ENCODE measurements around the gene FHIT.

The FHIT gene

GRCh38 chr3:60073228-60073627 lies 1178.0 kb downstream of the FHIT start:
- no peak for DNase-seq

- DNase-seq: no peak
Measured at GRCh38 chr3:60070366-60070765, 1180.9 kb downstream of the FHIT start.

- DNase-seq: no peak
Measured at GRCh38 chr3:60065227-60065868, 1185.9 kb downstream of the FHIT start.

- peak in 1 of 2 experiments; percentile 2 for DNase-seq
Measured at GRCh38 chr3:60064210-60065178, 1186.8 kb downstream of the FHIT start.

- DNase-seq: no peak
Measured at GRCh38 chr3:60056404-60056803, 1194.8 kb downstream of the FHIT start.

GRCh38 chr3:60055765-60056164 lies 1195.5 kb downstream of the FHIT start:
- no peak for DNase-seq

GRCh38 chr3:60053526-60054265 lies 1197.6 kb downstream of the FHIT start:
- DNase-seq: no peak

- DNase-seq: no peak
Measured at GRCh38 chr3:60048447-60048848, 1202.8 kb downstream of the FHIT start.

GRCh38 chr3:60047426-60048200 lies 1203.6 kb downstream of the FHIT start:
- no peak for DNase-seq

GRCh38 chr3:60046210-60046609 lies 1205.0 kb downstream of the FHIT start:
- peak in 1 of 2 experiments; percentile 40 for DNase-seq

GRCh38 chr3:60045686-60046085 lies 1205.6 kb downstream of the FHIT start:
- peak in 1 of 2 experiments; percentile 1 for DNase-seq

GRCh38 chr3:60036803-60037202 lies 1214.4 kb downstream of the FHIT start:
- no peak for DNase-seq

- no peak for DNase-seq
Measured at GRCh38 chr3:60033901-60034453, 1217.3 kb downstream of the FHIT start.

GRCh38 chr3:60030982-60031381 lies 1220.3 kb downstream of the FHIT start:
- no peak for DNase-seq

- no peak for DNase-seq
Measured at GRCh38 chr3:60028233-60028632, 1223.0 kb downstream of the FHIT start.

GRCh38 chr3:60027335-60027734 lies 1223.9 kb downstream of the FHIT start:
- no peak for DNase-seq

GRCh38 chr3:60025096-60026050 lies 1225.9 kb downstream of the FHIT start:
- no peak for DNase-seq

GRCh38 chr3:60024400-60024799 lies 1226.9 kb downstream of the FHIT start:
- DNase-seq: no peak

GRCh38 chr3:60023189-60023588 lies 1228.1 kb downstream of the FHIT start:
- no peak for DNase-seq

GRCh38 chr3:60017631-60018030 lies 1233.6 kb downstream of the FHIT start:
- no peak for DNase-seq

Data from NCI-H524 (cell line).